HG03442 (cell line): Measurements from ENCODE around the gene KISS1R.
"Not testable (repeated sequence)": the region's sequence is repeated elsewhere in the genome, so short reads cannot be mapped to it uniquely, and the experiment has no call there.

Experiments
- ATAC-seq: cut with Tn5 transposase; IDR thresholded peaks from one replicate; pipeline ENCODE4 v1.9.1; 2021; ENCODE audit warnings: mild to moderate bottlenecking, moderate library complexity; ENCODE audit not compliant: unreplicated experiment

Gene KISS1R

GRCh38 chr19:917323-918151, at the start of gene KISS1R:
Gene KISS1R, plus strand, starts transcription at chr19:917333. Its CDS starts 170 bp downstream, at chr19:917503.
- ATAC-seq: no peak

GRCh38 chr19:867855-868457, 49.2 kb upstream of the KISS1R start:
- no peak for ATAC-seq

GRCh38 chr19:868458-869244, 48.5 kb upstream of the KISS1R start:
- no peak for ATAC-seq

- no peak for ATAC-seq
Observed at GRCh38 chr19:869245-870177, 47.6 kb upstream of the KISS1R start.

GRCh38 chr19:870314-870713, 46.8 kb upstream of the KISS1R start:
- ATAC-seq: no peak

- ATAC-seq: no peak
Observed at GRCh38 chr19:870963-871401, 46.2 kb upstream of the KISS1R start.

GRCh38 chr19:871446-872265, 45.5 kb upstream of the KISS1R start:
- ATAC-seq: no peak

- ATAC-seq: no peak
Observed at GRCh38 chr19:872266-872951, 44.7 kb upstream of the KISS1R start.

- no peak for ATAC-seq
Observed at GRCh38 chr19:873084-873483, 44.0 kb upstream of the KISS1R start.

- no peak for ATAC-seq
Observed at GRCh38 chr19:873561-874041, 43.5 kb upstream of the KISS1R start.

GRCh38 chr19:875265-875879, 41.8 kb upstream of the KISS1R start:
- ATAC-seq: no peak

GRCh38 chr19:876089-876488, 41.0 kb upstream of the KISS1R start:
- no peak for ATAC-seq

GRCh38 chr19:876780-877314, 40.3 kb upstream of the KISS1R start:
- ATAC-seq: no peak

- not testable (repeated sequence) for ATAC-seq
Observed at GRCh38 chr19:877992-878660, 39.0 kb upstream of the KISS1R start.

- ATAC-seq: not testable (repeated sequence)
Observed at GRCh38 chr19:878751-879561, 38.2 kb upstream of the KISS1R start.

- no peak for ATAC-seq
Observed at GRCh38 chr19:879711-880438, 37.3 kb upstream of the KISS1R start.
